Right hindlimb (tissue), 1 donor: ENCODE results near the gene TSC22D4.
"Not testable (repeated sequence)": the region's sequence is repeated elsewhere in the genome, so short reads cannot be mapped to it uniquely, and the experiment has no call there.

Experiments used
- DNase-seq: peaks from one replicate; pipeline ENCODE4 v3.0.0-alpha.2; 2018

TSC22D4 gene

GRCh38 chr7:100472121-100472851 is 6.7 kb downstream of the TSC22D4 start:
- no peak for DNase-seq

- DNase-seq, result no peak
Observed at GRCh38 chr7:100471021-100471420, 8.0 kb downstream of the TSC22D4 start.

GRCh38 chr7:100469227-100470044 is 9.6 kb downstream of the TSC22D4 start:
- DNase-seq, result peak; percentile 89

- DNase-seq, result peak; percentile 65
Observed at GRCh38 chr7:100467638-100468373, 11.2 kb downstream of the TSC22D4 start.

- DNase-seq, result no peak
Observed at GRCh38 chr7:100466653-100467605, 12.1 kb downstream of the TSC22D4 start.

GRCh38 chr7:100465702-100466311 is 13.2 kb downstream of the TSC22D4 start:
- DNase-seq, result peak; percentile 88

GRCh38 chr7:100465299-100465698 is 13.7 kb downstream of the TSC22D4 start:
- no peak for DNase-seq

- DNase-seq, result no peak
Observed at GRCh38 chr7:100464791-100465190, 14.2 kb downstream of the TSC22D4 start.

- DNase-seq, result no peak
Observed at GRCh38 chr7:100464210-100464660, 14.8 kb downstream of the TSC22D4 start, which contains the start of gene SPACDR. Gene SPACDR (minus strand): TSS chr7:100464260. CDS start chr7:100464025, 235 bp downstream.

- no peak for DNase-seq
Observed at GRCh38 chr7:100457033-100457432, 22.0 kb downstream of the TSC22D4 start.

- DNase-seq, result no peak
Observed at GRCh38 chr7:100456562-100456961, 22.5 kb downstream of the TSC22D4 start.

GRCh38 chr7:100455206-100455605 is 23.8 kb downstream of the TSC22D4 start:
- DNase-seq, result no peak

- not testable (repeated sequence) for DNase-seq
Observed at GRCh38 chr7:100453854-100454253, 25.2 kb downstream of the TSC22D4 start.

- no peak for DNase-seq
Observed at GRCh38 chr7:100452513-100452912, 26.5 kb downstream of the TSC22D4 start.

GRCh38 chr7:100449190-100449795 is 29.7 kb downstream of the TSC22D4 start:
- no peak for DNase-seq

GRCh38 chr7:100447363-100447762 is 31.7 kb downstream of the TSC22D4 start:
- not testable (repeated sequence) for DNase-seq

GRCh38 chr7:100446040-100446439 is 33.0 kb downstream of the TSC22D4 start:
- no peak for DNase-seq

GRCh38 chr7:100444311-100445278 is 34.4 kb downstream of the TSC22D4 start:
- no peak for DNase-seq

- DNase-seq, result no peak
Observed at GRCh38 chr7:100443096-100443840, 35.7 kb downstream of the TSC22D4 start.
